GM19099 (cell line): ENCODE measurements around the gene ABCC9.

Experiments
- POLR2A ChIP-seq: IDR thresholded peaks from 3 replicates; pipeline ENCODE4 v1.6.1; 2011; ENCODE audit warnings: low read depth; ENCODE audit not compliant: insufficient read length; ENCODE audit errors: extremely low read depth

The ABCC9 gene

DNA sequence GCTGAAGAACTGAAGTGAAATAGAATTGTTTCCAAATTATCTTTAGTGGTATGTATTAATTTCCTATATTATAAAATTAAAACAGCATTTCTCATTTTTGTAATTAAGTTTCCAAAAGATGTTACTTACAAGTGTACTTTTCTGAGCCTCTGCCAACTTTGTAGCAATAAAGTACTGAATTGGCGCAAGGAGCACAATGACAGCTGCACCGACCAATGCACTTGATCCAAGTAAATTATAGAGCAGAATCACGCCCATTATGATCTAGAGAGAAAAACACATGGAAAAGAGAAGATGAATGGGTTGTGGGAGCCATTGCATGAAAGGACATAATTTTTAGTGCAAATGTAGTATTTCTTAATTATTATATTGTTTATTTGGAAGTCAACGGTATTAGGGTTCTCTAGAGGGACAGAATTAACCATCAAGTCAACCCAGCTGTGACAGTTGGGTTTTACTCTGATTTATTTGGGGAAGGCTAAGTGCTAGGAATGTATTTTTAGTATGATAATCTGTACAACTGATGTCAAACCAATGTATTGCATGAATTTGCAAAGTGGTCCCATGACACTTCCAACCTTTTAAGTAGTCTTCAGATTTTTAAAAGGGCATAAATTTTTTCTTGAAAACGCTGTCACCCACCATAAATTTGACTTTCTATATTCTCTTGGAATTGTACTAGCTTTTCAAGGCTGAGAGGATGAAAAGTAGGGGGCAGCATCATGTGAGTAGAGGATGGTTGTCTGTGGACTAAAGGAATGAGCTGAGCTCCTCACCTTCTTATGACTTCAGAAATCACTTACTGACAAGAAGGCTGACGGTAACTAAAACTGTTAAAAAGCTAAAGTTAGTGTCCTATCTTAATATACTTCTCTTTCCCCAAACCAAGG, 33.0 kb downstream of the ABCC9 start:
- no peak for TF ChIP-seq POLR2A

DNA sequence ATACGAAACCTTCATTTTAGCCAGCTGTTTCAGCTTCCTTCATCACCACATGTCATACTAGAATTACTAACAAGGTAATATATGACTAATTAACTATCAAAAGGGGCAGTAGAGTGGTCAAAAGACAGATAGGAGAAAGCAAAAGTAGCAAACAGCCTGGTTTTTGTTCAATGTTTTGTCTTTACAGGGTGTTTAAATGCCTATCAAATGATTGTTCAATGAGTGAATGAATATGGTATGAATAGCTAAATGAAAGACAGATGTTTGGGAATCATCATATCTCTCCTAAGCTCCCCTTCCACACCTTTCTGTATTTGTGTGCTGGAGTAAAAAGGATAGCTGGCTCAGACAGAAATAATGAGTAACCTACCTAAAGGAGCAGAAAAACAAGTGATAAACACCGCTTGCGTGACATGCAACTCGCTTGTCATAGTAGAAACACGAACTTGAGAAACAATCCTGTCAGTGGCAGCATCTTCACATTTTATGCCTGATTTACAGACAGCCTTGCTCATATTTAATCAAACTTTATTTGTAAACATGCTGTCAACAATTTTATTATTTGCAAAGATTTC, 34.2 kb downstream of the ABCC9 start:
- TF ChIP-seq POLR2A = no peak

GRCh38 chr12:21895651-21896050, 45.6 kb downstream of the ABCC9 start:
- no peak for TF ChIP-seq POLR2A

DNA sequence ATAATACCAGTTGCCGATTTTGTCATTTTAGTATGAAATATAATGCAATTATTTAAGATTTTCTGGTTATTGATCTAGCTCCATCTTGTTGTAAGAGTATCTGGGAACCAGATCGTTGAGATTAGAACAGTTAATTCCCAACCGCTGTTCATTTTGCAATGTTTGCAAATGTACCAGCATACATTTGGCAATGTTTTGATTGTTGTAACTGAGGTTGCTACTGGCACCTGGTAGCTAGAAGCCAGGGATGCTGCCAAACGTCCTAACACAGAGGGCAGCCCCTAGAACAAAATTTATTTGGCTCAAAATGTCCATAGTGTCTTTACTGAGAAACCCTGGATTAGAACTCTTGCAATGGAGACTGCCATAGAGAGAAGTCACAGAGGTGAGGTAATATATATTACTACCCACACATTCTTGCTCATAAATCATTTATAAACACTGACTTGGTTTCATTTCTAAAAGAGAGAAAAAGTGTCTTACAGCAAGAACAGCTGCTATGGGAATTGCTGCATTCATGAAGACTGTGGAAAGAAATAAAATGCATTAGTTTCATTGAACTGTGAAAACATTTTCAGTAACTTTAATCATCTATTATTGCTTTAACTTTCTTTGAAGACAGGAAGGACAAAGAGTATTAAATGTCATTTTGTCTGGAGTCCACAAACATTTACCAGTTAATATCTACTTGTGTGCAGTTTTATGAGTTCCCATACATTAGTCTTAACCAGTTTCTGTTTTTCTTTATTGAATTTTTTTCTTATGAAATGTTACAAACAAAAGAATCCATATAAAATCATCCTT, 46.2 kb downstream of the ABCC9 start:
- no peak for TF ChIP-seq POLR2A

DNA sequence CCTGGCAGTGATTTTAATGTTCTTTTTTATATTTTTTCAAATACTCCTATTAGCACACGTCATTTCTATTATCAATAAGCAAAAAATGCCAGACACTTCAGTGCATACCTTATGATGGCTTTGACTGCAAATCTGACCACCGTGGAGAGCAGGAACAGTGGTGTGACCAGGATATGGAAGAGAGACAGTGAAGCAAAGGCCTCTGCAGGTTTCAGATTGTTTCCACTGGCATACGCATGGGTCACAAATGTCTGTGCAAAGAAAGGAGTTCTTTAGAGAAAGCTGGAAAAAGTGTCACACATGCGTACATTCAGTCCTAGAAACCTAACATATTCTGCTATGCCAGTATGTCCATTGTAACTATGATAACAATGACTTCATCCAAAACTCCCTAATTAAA, 47.3 kb downstream of the ABCC9 start:
- no peak for TF ChIP-seq POLR2A

GRCh38 chr12:21892341-21892740, 48.9 kb downstream of the ABCC9 start:
- no peak for TF ChIP-seq POLR2A

- no peak for TF ChIP-seq POLR2A
Observed at GRCh38 chr12:21891751-21892217, 49.4 kb downstream of the ABCC9 start.

GRCh38 chr12:21888276-21888863, 52.9 kb downstream of the ABCC9 start:
- no peak for TF ChIP-seq POLR2A

- no peak for TF ChIP-seq POLR2A
Observed at GRCh38 chr12:21884936-21885335, 56.3 kb downstream of the ABCC9 start.

DNA sequence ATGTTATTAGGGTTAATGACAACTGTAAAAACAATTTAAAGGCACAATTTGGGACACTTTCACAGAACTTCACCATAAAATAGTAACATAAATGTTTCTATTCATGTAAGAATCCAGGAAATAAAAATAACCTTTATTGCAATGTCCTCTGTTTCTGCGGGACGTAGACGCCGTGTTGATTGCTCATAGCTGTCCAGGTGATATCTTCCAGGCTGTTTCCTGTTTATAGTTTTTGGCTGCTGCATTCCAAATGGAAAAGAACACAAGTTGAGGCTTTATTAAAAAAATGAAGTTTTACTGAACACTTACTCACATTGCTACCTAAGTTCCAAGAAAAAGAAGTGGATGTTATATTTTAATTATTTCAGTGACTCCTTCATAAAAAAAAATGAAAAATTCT, 58.6 kb downstream of the ABCC9 start:
- TF ChIP-seq POLR2A = no peak

- TF ChIP-seq POLR2A = no peak
Observed at GRCh38 chr12:21881965-21882364, 59.3 kb downstream of the ABCC9 start.

GRCh38 chr12:21879312-21879711, 61.9 kb downstream of the ABCC9 start:
- no peak for TF ChIP-seq POLR2A

DNA sequence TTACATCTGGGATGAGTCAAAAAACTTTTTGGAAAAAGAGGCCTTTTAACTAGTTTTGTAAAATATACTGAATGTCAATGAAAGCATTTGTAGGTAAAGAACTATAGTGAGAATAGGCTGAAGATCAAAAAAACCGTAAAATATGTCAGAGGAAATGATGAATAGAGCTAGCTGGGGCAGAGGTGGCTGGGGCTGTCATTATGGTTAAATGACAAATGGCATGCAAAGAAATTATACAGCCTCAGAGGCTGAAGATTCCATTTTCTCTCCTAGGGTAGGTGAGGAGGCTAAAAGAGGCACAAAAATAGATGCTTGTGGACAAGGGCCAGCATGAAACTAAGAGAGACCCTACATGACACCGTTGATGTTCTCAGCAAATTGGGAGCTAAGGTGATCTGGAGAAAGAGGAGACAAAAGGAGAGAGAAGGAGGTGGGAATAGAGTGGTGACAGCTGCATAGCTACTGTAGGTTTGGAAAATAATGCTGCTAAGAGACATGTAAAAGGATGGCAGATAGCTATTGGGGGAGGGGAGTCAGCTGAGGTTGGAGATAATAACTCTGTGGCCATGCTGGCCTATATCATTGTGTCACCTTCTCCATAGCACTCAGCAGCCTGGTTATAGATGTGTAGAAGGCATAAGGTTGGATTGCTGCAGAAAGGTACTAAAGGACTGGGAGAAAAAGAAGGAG, 63.8 kb downstream of the ABCC9 start:
- TF ChIP-seq POLR2A = no peak

DNA sequence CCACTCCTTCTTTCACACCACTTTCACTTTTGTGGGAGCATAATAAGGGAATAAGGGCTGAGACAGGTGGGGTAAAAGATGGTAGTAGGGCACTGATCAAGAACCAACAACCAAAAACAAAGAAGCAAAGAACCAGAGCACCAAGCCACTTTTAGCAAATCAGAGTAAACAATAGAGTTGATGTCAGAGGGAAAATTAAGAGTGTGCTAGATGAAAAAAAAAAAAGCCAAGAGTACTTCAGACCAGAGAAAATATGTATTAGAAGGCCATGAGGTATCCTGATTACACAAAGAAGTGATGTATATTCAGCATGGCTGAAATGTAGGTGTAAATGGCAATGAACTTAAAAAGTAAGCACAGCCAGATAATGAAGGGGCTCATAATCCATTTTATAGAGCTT, 75.4 kb downstream of the ABCC9 start:
- TF ChIP-seq POLR2A = no peak
